Kidney epithelial cell (primary cell): ENCODE data around the gene ASPA. TPM values are rescaled to one million over a fixed set of nuclear protein-coding genes. Genes with fewer than 3 reads are reported as not detected.

Experiments used
- DNase-seq: peaks from one replicate; pipeline ENCODE4 v3.0.0-alpha.2; 2010; ENCODE audit warnings: low read depth
- H3K27me3 ChIP-seq: 2 replicates; pipeline ENCODE4 v1.6.0; 2011; ENCODE audit warnings: low read length; ENCODE audit not compliant: control insufficient read depth, insufficient read depth
- H3K36me3 ChIP-seq: 2 replicates; pipeline ENCODE4 v1.5.1; 2011; ENCODE audit warnings: low read length; ENCODE audit not compliant: control insufficient read depth, insufficient read depth
- H3K4me3 ChIP-seq: 2 replicates; pipeline ENCODE4 v1.5.1; 2011; ENCODE audit warnings: low read depth, mild to moderate bottlenecking, control low read depth, low read length
- CTCF ChIP-seq: IDR thresholded peaks from 2 replicates; pipeline ENCODE4 v1.5.1; 2011; ENCODE audit warnings: mild to moderate bottlenecking, moderate library complexity, low read length, control low read depth, inconsistent platforms; ENCODE audit not compliant: insufficient read depth, poor library complexity, severe bottlenecking
- total RNA-seq: library from RNA; depleted of rRNA; stranded (reverse); fragments of >200 nt; gene quantifications from 2 replicates; pipeline ENCODE4 v1.2.3, GENCODE V29; 2015

Gene ASPA
- total RNA-seq, 1 donor from 2014 or later, result not detected

- no peak for TF ChIP-seq CTCF
- Histone ChIP-seq H3K27me3 (no peaks in the 10 kb centered on the region), H3K36me3 (no peaks in the 10 kb centered on the region), H3K4me3 (no peak overlapping the region)
- DNase-seq, result no peak
These were observed 71.8 kb downstream of the ASPA start for GRCh38 chr17:3547628-3548027.

- TF ChIP-seq CTCF, result no peak
- Histone ChIP-seq H3K4me3 (no peak overlapping the region), H3K36me3 (no peaks in the 10 kb centered on the region), H3K27me3 (no peaks in the 10 kb centered on the region)
- no peak for DNase-seq
These were observed 73.9 kb downstream of the ASPA start for GRCh38 chr17:3549610-3550162.

GRCh38 chr17:3551189-3551588 lies 75.4 kb downstream of the ASPA start:
- no peak overlapping the region for H3K4me3 ChIP-seq
- H3K36me3 ChIP-seq, result no peaks in the 10 kb centered on the region
- DNase-seq, result no peak
- TF ChIP-seq CTCF, result no peak
- no peaks in the 10 kb centered on the region for H3K27me3 ChIP-seq

- no peak for DNase-seq
- no peak overlapping the region for H3K4me3 ChIP-seq
- TF ChIP-seq CTCF, result no peak
- no peaks in the 10 kb centered on the region for H3K36me3 ChIP-seq
- no peaks in the 10 kb centered on the region for H3K27me3 ChIP-seq
These were observed 77.1 kb downstream of the ASPA start for GRCh38 chr17:3552916-3553315.

Other genes with a start within 250 kb of the ASPA start
- 0.14 TPM in 1 of 2 replicates, not detected in the other for gene OR3A1, start 177.6 kb upstream of the ASPA start, total RNA-seq
- 1.0 and 3.3 TPM in 2 replicates for gene OR3A2, start 89.7 kb upstream of the ASPA start, total RNA-seq
- not detected in 2 replicates for gene OR1E1, start 77.6 kb upstream of the ASPA start, total RNA-seq
- not detected in 2 replicates for gene OR3A3, start 64.6 kb upstream of the ASPA start, total RNA-seq
- gene OR1E2, start 42.2 kb upstream of the ASPA start, total RNA-seq, result not detected in 2 replicates
- gene SPATA22, start 4.2 kb upstream of the ASPA start, total RNA-seq, result not detected in 2 replicates
- gene TRPV3, start 81.8 kb downstream of the ASPA start, total RNA-seq, result 2.1 and 2.9 TPM in 2 replicates
- gene TRPV1, start 133.4 kb downstream of the ASPA start, total RNA-seq, result 2.0 and 2.2 TPM in 2 replicates
- 16.0 and 17.5 TPM in 2 replicates for gene SHPK, start 160.3 kb downstream of the ASPA start, total RNA-seq
- 49.4 and 55.4 TPM in 2 replicates for gene CTNS, start 160.8 kb downstream of the ASPA start, total RNA-seq
- gene TAX1BP3, start 192.6 kb downstream of the ASPA start, total RNA-seq, result 398 and 497 TPM in 2 replicates
- 24.9 and 30.0 TPM in 2 replicates for gene EMC6, start 192.8 kb downstream of the ASPA start, total RNA-seq
- 6.0 and 8.4 TPM in 2 replicates for gene P2RX5, start 220.2 kb downstream of the ASPA start, total RNA-seq
- gene HASPIN, start 247.9 kb downstream of the ASPA start, total RNA-seq, result 3.0 and 3.6 TPM in 2 replicates